ENCODE measurements around the gene PRMT3. TPM values are rescaled to one million over a fixed set of nuclear protein-coding genes. Genes with fewer than 3 reads are reported as not detected.

The PRMT3 gene
- total and polyA plus RNA-seq, 2 donors (not counting 1 experiment from before 2014, with no cell fraction given): 6.0 to 18.3 TPM

DNA sequence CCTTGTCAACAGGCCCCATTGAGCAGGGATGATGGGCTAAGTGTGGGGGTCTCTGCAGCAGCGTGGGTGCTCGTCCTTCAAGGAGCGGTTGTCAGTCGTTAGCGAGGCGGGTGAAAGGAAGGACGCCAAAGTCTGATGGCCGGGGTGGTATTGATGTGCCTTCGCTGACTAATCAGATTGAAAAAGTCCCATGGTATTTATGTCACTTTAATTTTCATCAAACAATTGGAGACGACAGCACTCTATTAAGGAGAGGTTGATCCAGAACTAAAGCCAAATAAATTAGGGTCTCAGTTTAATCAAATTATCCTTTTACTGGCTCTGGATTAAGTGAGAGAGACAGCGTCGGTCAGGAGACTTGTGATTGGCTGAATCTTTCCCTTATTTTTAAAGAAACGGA lies 14.4 kb upstream of the PRMT3 start:
- no peak for ATAC-seq (ENCODE audit: low read depth)
- CTCF ChIA-PET: interaction anchor here (1.2 to 2.0 kb wide), 2 partner anchors 19 kb away, joined by 4 to 5 read pairs; no protein-coding TSS in a partner anchor
- Mint-ChIP-seq H3K27ac (no peak overlapping the region), H3K27me3 (no peaks in the 10 kb centered on the region), H3K4me1 (peaks cover 3% of the 10 kb centered on the region), H3K9me3 (ENCODE audit: insufficient read depth) (no peaks in the 10 kb centered on the region), H3K4me3 (no peak overlapping the region)
- H3K79me2 ChIP-seq (ENCODE audit: control insufficient read depth, insufficient read depth, low read length): no peaks in the 10 kb centered on the region
- no peak overlapping the region for H3K4me2 ChIP-seq (replicated peaks; ENCODE audit: low read depth, low read length, poor library complexity, severe bottlenecking)
- no peak for DNase-seq
- intact Hi-C loops (cut with micrococcal nuclease): no loop called here
- H3K27me3 ChIP-seq (replicated peaks in 1 of 4; ENCODE audit: control extremely low read depth in 1 of 4, control insufficient read depth in 3 of 4, insufficient read depth in 4 of 4, low read length in 3 of 4): no peaks in the 10 kb centered on the region
- H2AFZ ChIP-seq (ENCODE audit: insufficient read depth, low read depth, low read length, poor library complexity, severe bottlenecking): no peak overlapping the region
- H3K4me3 ChIP-seq (ENCODE audit: control extremely low read depth in 1 of 5, extremely low read depth in 1 of 5, insufficient read depth in 1 of 5, low read depth in 2 of 5, low read length in 4 of 5): no peak overlapping the region
- no peaks in the 10 kb centered on the region for H4K20me1 ChIP-seq (ENCODE audit: control insufficient read depth, insufficient read depth, low read length, poor library complexity, severe bottlenecking)
- H3K9me3 ChIP-seq (ENCODE audit: control extremely low read depth in 1 of 3, control insufficient read depth in 2 of 3, insufficient read depth in 1 of 3, low read length in 2 of 3): no peaks in the 10 kb centered on the region
- WGBS (ENCODE audit: insufficient coverage): 94% methylated on average over 8 of the region's 13 CpGs
- no peaks in the 10 kb centered on the region for H3K4me1 ChIP-seq (ENCODE audit: control insufficient read depth in 2 of 2, insufficient read depth in 2 of 2, low read length in 2 of 2)
- POLR2A ChIA-PET: no interaction called here
- TF ChIP-seq, protein P1, sequence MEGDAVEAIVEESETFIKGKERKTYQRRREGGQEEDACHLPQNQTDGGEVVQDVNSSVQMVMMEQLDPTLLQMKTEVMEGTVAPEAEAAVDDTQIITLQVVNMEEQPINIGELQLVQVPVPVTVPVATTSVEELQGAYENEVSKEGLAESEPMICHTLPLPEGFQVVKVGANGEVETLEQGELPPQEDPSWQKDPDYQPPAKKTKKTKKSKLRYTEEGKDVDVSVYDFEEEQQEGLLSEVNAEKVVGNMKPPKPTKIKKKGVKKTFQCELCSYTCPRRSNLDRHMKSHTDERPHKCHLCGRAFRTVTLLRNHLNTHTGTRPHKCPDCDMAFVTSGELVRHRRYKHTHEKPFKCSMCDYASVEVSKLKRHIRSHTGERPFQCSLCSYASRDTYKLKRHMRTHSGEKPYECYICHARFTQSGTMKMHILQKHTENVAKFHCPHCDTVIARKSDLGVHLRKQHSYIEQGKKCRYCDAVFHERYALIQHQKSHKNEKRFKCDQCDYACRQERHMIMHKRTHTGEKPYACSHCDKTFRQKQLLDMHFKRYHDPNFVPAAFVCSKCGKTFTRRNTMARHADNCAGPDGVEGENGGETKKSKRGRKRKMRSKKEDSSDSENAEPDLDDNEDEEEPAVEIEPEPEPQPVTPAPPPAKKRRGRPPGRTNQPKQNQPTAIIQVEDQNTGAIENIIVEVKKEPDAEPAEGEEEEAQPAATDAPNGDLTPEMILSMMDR (IDR thresholded peaks at IDR 0.05): no peak
- no peak for TF ChIP-seq EZH2 (IDR thresholded peaks at IDR 0.05; ENCODE audit: borderline replicate concordance, insufficient read depth, low read depth, low read length, poor library complexity, severe bottlenecking)
- no peak overlapping the region for H3K9ac ChIP-seq (ENCODE audit: low read length)
- H3K36me3 ChIP-seq (replicated peaks in 1 of 2; ENCODE audit: control extremely low read depth in 1 of 2, control insufficient read depth in 1 of 2, extremely low read depth in 1 of 2, insufficient read depth in 2 of 2, low read length in 1 of 2): peaks cover 1 to 33% of the 10 kb centered on the region in 2 experiments
- H3K27ac ChIP-seq (ENCODE audit: low read length in 2 of 2): no peak overlapping the region

DNA sequence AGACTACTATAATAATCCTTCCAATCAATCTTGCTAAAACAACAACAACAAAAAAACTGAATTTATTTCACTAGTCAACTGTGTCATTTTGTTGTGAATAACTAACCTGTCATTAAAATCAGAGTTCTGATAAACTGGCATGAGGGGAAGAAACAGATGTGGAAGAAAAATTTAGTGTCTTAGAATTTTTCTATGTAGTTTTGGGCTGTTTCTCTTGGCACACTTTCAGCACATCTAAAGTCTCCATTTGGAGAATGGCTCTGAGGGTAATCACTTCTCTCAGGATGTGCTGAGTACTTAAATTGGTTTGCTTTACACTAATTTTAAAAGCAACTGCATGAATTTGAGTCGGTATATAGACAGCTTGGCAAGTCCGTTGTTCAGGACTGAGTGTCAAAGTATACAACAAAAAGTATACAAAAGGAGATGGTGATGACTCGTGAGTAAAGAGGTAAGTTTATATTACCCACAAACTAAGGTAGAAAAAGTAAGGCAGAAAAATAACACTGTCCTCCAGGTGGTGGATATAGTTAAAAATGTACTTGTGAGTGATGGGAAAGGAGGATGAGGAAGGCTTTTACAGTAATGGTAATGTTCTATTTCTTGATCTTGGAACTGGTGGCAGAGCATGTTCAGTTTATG lies 13.8 kb upstream of the PRMT3 start:
- POLR2A ChIA-PET: no interaction called here
- no peak overlapping the region for H3K27ac Mint-ChIP-seq
- CTCF ChIA-PET: interaction anchor here (1.2 kb wide), 1 partner anchor 20 kb away, joined by 4 read pairs; no protein-coding TSS in a partner anchor

More for the DNA sequence above, 13.8 kb upstream of the PRMT3 start:
- H3K4me1 Mint-ChIP-seq: no peaks in the 10 kb centered on the region
- Histone ChIP-seq H3K4me3 (ENCODE audit: control extremely low read depth in 1 of 5, extremely low read depth in 1 of 5, insufficient read depth in 1 of 5, low read depth in 2 of 5, low read length in 4 of 5) (no peak overlapping the region), H3K9me3 (ENCODE audit: control extremely low read depth in 1 of 3, control insufficient read depth in 2 of 3, insufficient read depth in 1 of 3, low read length in 2 of 3) (no peaks in the 10 kb centered on the region), H2AFZ (ENCODE audit: insufficient read depth, low read depth, low read length, poor library complexity, severe bottlenecking) (no peak overlapping the region), H3K27ac (ENCODE audit: low read length in 2 of 2) (no peak overlapping the region), H3K79me2 (ENCODE audit: control insufficient read depth, insufficient read depth, low read length) (no peaks in the 10 kb centered on the region), H3K4me1 (ENCODE audit: control insufficient read depth in 2 of 2, insufficient read depth in 2 of 2, low read length in 2 of 2) (no peaks in the 10 kb centered on the region), H3K27me3 (replicated peaks in 1 of 4; ENCODE audit: control extremely low read depth in 1 of 4, control insufficient read depth in 3 of 4, insufficient read depth in 4 of 4, low read length in 3 of 4) (no peaks in the 10 kb centered on the region), H3K4me2 (replicated peaks; ENCODE audit: low read depth, low read length, poor library complexity, severe bottlenecking) (no peak overlapping the region), H3K9ac (ENCODE audit: low read length) (no peak overlapping the region), H3K36me3 (replicated peaks in 1 of 2; ENCODE audit: control extremely low read depth in 1 of 2, control insufficient read depth in 1 of 2, extremely low read depth in 1 of 2, insufficient read depth in 2 of 2, low read length in 1 of 2) (peaks cover 0 to 35% of the 10 kb centered on the region in 2 experiments), H4K20me1 (ENCODE audit: control insufficient read depth, insufficient read depth, low read length, poor library complexity, severe bottlenecking) (no peaks in the 10 kb centered on the region)
- DNase-seq (no peak), ATAC-seq (ENCODE audit: low read depth) (no peak)
- H3K27me3 Mint-ChIP-seq: no peaks in the 10 kb centered on the region
- WGBS (ENCODE audit: insufficient coverage): no CpG with 5 or more reads among the region's 3 CpGs
- intact Hi-C loops (cut with micrococcal nuclease): no loop called here
- no peak for TF ChIP-seq EZH2 (IDR thresholded peaks at IDR 0.05; ENCODE audit: borderline replicate concordance, insufficient read depth, low read depth, low read length, poor library complexity, severe bottlenecking)
- TF ChIP-seq, protein P1 (IDR thresholded peaks at IDR 0.05): no peak
- no peak overlapping the region for H3K4me3 Mint-ChIP-seq
- no peaks in the 10 kb centered on the region for H3K9me3 Mint-ChIP-seq (ENCODE audit: insufficient read depth)
